Central memory CD4-positive, alpha-beta T cell (primary cell): ENCODE data around the gene HECW1.
"Not testable (repeated sequence)": the region's sequence is repeated elsewhere in the genome, so short reads cannot be mapped to it uniquely, and the experiment has no call there.

ENCODE experiments used
- DNase-seq: peaks from one replicate; pipeline ENCODE4 v3.0.0; 2022

The HECW1 gene

DNA sequence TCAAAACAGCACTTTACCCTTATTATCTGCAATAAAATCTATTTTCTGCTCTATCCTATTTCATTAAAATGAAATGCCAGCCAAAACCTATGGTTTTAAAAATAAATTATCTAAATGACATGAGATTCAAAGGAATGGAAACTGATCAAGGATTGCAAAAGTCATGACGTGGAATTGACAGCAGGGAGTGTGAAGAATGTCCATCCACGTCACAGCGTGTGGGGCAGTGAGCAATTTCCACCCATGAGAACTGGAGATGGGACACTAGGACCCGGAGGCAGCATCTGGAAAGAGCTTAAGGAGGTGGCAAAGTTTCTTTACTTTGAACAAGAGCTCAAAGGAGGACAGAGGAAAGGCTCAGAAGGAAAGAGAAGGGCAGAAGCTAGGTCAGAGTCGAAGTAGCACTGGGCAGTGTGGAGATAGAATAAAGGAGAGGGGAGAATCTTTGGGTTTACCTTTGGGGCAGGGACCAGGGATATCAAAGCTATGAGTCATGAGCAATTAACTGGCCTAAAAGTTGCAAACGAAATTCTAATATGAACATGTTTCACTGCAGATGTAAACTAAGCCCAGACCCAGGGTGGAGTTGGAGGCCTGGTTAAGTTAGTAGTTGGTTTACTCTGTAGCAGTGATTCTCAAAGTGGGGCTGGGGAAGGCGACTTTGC, 445.5 kb downstream of the HECW1 start:
- DNase-seq, result no peak

- no peak for DNase-seq
These were observed 446.9 kb downstream of the HECW1 start for GRCh38 chr7:43559171-43559945.

- DNase-seq, result no peak
These were observed 447.5 kb downstream of the HECW1 start for GRCh38 chr7:43559946-43560335.

GRCh38 chr7:43560742-43561330, 448.4 kb downstream of the HECW1 start:
- DNase-seq, result no peak

DNA sequence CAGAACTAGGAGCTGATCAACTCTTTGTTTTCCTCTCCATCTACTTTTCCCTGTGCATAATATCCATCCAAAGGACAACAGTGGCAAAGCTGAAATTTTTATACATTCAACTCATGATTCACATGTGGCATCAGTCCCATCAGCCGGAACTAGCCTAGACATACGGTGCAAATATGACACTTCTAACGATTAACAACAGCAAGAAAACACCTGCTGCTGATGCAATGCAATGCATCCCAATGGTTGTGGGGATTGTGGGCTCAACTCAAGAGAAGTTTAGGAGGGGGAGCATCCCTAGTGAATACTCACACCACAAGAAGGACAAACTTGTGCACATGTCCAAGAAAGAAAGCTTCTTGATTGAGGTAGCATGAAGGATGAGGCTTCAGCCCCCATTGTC, 449.9 kb downstream of the HECW1 start:
- DNase-seq, result no peak

DNA sequence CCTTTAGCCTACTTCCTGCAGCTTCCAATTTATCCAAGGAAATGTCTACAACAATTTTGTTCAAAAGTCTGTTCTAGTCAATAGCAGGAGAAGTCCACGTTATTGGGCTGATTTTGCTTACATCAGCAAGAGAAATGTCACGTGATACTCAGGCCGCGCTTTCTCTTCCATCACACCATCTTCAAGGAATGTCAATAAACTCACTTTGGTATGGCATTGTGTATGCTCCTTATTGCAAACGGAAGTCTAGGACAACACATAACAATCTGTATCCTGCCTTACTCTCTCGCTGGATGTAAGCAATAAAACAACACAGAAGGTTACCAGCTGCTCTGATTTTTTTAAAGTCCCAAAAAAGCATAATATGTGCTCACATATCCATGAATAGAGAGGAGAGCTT, 453.3 kb downstream of the HECW1 start:
- no peak for DNase-seq

GRCh38 chr7:43568529-43568928, 456.1 kb downstream of the HECW1 start:
- DNase-seq, result no peak

DNA sequence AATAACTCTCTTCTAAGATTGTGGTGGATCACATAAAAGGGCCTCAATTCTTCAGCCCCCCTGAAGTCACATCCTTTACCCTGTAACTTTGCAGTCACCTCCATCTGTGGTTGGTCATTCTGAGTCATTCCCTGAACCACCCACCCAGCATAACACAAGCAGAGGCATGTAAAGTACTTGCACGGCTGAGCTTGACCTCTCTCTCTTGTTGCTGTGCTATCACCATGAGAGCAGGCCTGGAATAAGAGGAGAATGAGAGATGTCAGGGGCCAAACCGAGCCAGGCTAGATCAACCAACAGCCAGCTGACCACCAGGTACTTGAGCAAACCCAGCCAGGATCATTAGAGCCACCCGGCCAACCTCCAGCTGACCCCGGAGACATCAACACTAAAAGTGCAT, 457.0 kb downstream of the HECW1 start:
- DNase-seq, result no peak

DNA sequence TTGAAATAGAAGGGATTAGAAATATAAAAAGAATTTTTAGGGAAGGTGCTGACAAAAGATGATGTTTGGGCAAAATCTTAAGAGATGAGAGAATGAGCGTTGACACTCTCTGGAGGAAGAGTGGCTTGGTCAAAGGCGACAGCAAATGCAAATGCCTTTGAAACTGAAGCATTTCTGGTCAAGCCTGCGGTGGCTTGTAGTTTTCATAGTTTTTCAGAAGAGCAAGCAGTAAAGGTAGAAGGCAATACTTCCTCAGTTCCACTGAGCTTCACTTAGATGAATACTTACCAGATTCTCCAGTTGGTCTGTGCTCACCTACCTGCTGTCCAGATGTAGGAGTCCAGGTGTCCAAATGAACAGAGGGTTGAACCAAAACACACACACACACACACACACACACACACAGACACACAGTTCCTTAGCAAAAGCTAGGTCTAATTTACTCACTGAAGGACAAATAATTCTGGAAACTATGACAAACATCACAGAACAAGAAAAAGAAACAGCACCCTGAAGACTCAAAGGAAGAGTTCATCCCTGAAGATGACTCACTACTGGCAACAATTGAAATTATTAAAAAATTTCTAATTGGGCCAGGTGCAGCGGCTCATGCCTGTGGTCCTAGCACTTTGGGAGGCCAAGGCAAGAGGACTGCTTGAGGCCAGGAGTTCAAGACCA, 458.4 kb downstream of the HECW1 start:
- DNase-seq, result no peak

DNA sequence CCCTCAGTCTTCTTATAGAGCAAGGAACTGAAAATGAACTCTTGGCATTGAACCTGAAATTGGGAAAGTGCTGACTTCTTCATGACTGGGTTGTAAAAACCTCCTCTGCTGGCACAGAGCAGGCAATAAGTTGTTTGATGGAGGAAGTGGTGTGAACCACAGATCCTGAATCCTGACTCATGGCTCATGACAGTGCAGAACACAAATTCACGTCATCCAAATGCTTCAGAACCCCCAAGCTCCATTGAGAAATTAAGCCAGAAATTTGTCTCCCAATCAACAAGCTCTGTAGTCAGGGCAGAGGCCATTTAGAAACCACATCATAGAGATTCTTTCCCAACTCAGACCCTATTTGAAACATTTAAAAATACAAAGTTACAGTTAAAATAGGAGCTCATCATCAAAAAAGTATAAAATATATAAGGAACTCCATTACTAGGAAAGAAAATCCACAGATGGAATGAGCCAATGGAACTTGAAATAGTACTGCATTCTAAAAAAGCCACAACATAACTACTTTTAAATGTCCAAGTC, 460.1 kb downstream of the HECW1 start:
- peak; percentile 12 for DNase-seq

DNA sequence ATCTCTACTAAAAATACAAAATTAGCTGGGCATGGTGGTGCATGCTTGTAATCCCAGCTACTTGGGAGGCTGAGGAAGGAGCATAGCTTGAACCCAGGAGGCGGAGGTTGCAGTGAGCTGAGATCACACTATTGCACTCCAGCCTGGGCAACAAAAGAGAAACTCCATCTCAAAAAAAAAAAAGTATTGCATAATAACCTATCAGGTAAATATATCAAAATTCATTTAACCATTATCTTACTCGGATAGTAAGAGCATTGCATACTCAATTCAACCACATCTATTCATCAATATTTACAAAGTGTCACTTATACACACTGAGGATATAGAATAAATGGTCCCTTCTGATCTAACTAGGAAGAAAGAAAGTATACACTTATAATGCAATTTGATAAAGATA, 461.4 kb downstream of the HECW1 start:
- not testable (repeated sequence) for DNase-seq

- no peak for DNase-seq
These were observed 463.1 kb downstream of the HECW1 start for GRCh38 chr7:43575506-43575905.

DNA sequence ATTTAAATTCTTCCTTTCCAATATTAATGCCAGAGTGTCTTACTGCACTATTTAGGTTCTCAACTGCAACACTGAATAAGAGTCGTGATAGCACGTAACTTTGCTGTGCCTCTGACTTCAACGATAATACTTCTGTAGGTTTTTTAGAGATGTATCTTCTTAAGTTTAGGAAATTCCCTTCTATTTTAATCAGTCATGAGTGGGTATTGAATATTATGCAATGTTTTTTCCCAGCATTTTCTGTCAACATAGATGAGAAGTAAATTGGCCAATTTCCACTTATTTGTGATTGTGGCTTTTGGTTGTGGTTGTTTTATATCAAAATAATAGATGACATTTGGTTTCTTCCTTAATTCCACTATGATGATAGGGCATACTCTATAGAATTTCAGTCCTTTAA, 463.8 kb downstream of the HECW1 start:
- no peak for DNase-seq

GRCh38 chr7:43577485-43577951, 465.1 kb downstream of the HECW1 start:
- DNase-seq, result no peak

DNA sequence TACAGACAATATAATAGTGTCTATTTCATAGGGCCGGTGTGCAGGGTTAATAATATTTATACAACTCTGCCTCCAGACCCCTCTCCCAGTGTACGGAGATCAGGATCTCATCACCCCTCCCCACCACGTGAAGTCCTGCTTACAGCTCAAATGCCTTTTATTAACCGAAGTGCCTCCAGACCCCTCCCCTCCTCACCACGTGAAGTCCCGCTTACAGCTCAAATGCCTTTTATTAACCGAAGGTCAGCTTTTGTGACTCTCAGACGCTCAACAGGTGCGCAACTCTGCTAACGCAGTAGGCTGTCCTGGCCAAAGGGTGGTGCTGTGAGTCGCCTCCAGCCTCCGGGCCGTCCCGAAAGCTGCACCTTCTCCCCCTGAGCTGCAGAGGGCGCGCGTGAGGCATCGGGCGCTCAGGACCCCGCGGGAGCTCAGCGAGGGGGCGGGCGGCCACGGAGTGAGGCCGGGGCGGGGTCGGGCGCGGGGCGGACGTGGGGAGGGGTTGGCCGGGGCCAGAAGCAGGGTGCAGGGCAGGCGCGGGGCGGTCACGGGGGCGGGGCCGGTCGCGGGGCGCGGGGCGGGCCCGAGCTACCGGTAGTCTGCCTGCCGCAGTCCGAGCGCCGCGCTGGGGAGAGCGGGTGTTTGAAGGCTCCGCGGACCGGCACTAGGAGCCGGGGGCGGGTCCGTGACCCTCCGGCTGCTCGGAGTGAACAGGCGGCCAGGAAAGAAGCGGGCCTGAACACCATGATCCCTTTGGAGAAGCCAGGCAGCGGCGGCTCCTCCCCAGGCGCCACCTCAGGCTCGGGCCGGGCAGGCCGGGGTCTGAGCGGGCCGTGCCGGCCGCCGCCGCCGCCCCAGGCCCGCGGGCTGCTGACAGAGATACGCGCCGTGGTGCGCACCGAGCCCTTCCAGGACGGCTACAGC, 470.3 kb downstream of the HECW1 start, which contains the start of gene STK17A:
Gene STK17A (plus strand): TSS at position 606 of the 921 bp plus-strand sequence. CDS start 136 bp downstream, at position 742.
- DNase-seq, result peak; percentile 94

DNA sequence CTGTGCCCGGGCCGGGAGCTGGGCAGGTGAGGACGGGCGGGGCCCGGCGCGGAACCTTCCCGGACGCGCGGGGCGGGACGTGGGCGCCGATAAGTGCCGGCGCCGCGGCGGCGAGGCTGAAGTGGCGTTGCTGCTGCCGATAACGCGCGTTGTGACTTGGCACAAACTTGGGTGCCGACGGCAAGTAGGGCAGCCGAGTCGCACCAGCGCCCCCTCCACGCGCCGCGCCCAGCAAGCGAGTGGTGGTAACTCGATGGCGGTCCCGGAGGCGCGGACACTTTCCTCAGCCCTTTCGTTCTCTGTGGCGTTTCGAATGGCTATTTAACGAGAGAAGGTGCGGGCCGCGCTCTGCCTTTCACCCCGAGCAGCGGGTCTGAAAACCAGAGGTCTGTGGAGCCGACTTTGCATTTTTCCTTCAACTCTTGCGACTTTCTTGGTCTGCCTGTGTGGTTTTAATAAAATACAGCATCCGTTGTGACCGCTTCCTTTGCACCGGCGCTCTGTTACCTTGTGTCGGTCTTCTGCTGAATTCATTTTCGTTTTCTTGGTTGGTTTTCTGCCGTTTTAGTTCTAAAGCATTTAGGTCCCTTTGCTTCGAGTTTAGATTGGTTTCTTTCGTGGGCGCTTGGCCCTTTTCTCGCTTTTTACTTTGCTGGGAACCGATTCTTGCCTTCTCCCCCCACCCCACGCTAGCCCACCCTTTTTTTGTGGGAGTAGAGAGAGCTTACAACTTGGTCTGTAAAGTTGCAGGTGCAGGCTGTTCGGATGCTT, 471.2 kb downstream of the HECW1 start:
- DNase-seq, result peak; percentile 81

GRCh38 chr7:43584195-43584586, 471.7 kb downstream of the HECW1 start:
- peak; percentile 41 for DNase-seq

DNA sequence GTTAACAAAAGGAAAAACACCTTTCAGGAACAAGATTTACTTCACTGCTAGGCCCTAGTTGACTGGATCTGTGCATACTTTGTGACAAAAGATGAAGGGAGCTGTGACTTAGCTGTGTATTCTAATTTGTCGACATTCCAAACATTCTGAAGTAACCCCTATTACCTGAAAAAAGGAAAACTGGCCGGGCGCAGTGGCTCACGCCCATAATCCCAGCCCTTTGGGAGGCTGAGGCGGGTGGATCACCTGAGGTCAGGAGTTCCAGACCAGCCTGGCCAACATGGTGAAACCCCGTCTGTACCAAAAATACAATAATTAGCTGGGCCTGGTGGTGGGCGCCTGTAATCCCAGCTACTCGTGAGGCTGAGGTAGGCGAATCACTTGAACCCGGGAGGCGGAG, 472.3 kb downstream of the HECW1 start:
- not testable (repeated sequence) for DNase-seq

DNA sequence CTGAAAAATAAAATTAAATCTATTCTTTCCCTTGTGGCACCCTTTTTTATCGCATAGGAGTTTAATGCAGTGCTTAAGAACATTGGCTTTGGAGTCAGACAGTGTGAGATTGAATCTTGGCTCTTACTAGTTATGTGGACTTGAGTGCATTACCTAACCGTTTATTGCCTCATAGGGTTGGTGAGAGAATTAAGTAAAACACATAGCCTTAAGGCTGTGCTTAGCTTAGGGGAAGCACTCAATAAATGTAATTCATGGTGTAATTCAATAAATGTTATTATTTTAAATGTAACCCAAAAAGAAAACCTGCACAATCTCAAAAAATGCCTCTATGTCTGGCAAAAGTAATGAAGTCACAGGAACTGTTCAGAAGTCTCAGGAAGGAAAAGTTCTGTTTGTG, 473.1 kb downstream of the HECW1 start:
- DNase-seq, result peak; percentile 21

DNA sequence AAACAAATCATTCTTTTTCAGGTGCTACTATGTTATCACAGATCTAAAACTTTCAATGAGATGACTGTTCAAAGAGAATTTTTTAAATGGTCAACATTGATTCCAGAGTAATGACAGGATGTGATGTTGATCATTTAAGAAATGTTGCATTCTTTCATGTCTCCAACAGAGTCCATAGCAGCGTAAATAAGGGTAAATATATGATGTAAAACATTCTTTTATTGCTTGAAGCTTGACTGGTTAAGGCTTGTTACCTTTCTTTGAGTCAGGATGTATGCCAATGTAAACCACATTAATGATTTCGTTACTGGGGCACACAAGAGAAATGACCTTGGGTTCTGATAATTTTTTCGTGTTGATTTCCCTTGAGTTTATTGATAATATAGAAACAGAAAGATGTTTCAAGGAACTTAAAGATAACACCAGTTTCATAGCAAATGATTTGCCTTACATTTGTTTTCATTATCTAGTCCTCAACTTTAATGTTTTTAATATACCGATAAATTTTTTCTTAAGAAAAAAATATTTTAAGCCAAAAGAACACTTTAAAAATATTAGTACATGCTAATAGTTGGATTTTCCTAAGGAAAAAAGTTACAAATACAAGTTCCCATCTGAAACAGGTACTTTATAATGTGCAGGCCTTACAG, 473.9 kb downstream of the HECW1 start:
- DNase-seq, result peak; percentile 73
